Stimulated activated naive CD4-positive, alpha-beta T cell (primary cell): ENCODE data around the gene ELL.

ENCODE experiments used
- DNase-seq, 6 experiments: peaks; one replicate each; lab custom pipeline; 2025; lab: John Stamatoyannopoulos, UW

Gene ELL

GRCh38 chr19:18397242-18398202 is 124.3 kb downstream of the ELL start, which contains the start of gene LRRC25:
LRRC25 (minus strand) TSS chr19:18397622; CDS start chr19:18396963, 659 bp downstream.
- DNase-seq, result no peak

GRCh38 chr19:18396471-18397241 is 125.2 kb downstream of the ELL start:
- no peak for DNase-seq

DNA sequence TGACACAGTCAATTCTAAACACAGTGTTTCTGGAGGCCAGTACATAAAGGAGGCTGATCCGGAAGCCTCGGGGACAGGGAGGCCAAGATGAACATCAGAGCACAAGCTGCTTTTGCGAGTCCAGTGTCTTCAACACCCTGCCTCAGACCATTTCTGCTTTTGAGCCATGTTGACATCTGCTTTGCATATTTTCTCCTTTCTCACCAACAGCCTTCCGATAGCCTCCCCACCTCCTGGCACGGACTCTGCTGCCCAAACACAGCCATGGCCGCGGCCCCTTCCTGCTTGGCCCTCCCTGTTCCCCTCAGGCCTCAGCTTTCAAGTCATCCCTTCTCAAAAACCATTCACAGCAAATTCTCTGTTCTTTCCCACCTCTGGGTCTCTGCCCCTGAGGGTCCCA is 128.0 kb downstream of the ELL start:
- DNase-seq, result no peak

DNA sequence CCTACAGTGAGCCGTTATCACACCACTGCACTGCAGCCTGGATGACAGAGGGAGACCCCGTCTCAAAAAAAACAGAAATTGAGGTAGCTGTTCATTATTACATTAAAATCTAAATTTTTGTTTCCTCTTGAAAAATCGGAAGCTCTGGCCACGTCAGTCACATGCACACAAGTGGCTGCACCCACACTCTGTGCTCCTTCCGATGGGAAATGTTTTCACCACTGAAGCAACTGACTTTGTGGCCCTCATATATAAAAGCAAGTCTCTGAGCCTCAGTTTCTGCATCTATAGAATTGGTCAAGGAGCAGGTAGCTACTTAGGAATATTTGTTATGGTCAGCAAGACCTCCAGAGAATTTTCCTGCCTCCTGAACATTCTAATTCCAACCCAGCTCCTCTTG is 128.9 kb downstream of the ELL start:
- DNase-seq, result no peak
